Measurements from ENCODE around the gene RAB17.

The RAB17 gene

GRCh38 chr2:237538901-237539300 is 51.6 kb downstream of the RAB17 start:
- no peak for DNase-seq (ENCODE audit: low spot score)

DNA sequence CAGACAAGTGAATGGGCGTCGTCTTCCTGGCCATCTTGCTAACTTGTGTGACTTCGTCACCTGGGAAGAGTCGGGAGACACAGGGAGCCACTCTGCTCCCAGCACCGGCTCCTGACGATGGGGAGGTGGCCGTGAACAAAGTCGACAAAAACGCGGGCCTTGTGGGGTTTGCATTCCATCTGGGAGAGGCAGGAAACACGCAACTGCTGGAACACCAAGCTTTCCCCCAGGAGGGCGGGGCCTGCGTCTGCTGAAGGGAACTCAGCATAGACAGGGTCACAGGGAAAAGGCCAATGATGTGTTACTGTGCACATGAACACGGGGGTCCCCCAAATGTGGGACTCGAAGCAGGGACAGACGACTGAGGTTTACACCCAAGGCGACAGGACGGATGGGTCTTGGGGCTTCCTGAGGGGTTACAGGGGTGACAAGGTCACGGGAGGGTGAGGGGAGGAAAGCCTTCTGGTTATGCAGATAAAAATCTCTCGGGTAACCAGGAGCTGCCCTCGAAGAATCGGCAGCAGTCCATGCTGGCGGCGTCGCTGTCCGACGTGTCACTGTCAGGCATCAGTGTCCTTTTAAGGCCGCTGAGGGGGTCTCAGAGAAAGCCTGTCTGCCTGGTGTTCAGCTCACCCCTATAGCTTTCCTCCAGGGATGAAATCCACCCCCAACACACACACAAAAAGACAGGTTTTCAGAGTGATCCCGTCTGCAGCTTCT is 52.4 kb downstream of the RAB17 start:
- no peak for DNase-seq (ENCODE audit: low spot score)

DNA sequence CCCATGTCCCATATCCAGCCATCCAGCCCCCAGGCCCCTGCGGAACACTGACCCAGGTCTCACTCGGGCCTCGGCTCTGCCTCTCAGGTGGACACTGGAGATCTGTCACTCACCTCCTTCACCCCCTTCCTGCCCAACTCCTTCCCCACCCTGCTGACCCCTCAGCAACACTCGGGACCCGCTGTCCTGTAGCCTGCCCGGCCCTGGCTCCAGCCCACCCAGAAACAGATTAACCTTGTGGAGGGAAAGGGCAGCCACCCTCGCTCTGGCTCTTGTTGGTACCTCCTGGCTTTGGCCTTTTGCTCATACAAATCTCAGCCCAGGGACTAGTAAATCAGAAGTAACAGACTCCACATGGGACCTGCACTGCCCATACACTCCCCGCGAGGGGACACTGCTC is 53.9 kb downstream of the RAB17 start:
- no peak for DNase-seq (ENCODE audit: low spot score)

DNA sequence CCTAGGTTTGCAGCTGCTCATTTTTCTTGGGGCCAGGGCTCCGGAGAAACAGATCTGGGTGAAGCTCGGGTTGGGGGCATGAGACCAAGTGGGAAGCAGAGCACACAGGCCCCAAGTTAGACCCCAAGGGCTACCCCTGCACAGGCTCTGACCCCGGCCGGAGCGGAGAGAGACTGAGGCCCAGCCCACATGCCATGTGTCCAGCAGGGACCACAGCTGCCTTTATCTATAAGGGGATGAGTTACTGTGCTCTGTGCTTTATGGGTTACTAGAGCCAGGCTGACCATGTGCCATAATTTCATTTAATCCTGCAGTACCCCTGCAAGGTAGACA is 54.5 kb downstream of the RAB17 start:
- no peak for DNase-seq (ENCODE audit: low spot score)

- DNase-seq (ENCODE audit: low spot score): no peak
Observed at GRCh38 chr2:237535385-237536082, 55.0 kb downstream of the RAB17 start.

- no peak for DNase-seq (ENCODE audit: low spot score)
Observed at GRCh38 chr2:237534380-237534779, 56.2 kb downstream of the RAB17 start.

DNA sequence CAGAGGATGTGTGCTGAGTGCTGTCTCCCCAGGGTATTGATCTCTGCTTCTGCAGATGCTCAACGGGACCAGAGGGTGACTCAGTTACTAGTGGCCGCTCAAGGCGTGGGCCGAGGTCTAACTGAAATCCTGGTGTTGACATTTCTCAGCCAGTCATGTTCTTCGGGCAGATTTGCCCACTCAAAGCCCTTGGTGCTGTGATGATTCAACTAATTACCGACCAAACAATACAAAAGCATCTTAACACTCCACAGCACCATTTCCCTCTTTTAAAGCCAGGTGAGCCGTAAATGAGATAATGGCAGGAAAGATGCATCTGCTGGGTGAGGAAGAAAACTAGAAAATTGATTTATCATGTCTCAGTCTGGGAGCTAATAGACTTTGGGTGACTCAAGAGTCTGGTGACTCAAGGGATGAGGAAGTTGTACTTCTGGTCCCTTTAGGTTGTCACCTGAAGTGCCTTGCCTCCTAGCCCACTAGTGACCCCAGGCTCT is 56.8 kb downstream of the RAB17 start:
- DNase-seq (ENCODE audit: low spot score): no peak

DNA sequence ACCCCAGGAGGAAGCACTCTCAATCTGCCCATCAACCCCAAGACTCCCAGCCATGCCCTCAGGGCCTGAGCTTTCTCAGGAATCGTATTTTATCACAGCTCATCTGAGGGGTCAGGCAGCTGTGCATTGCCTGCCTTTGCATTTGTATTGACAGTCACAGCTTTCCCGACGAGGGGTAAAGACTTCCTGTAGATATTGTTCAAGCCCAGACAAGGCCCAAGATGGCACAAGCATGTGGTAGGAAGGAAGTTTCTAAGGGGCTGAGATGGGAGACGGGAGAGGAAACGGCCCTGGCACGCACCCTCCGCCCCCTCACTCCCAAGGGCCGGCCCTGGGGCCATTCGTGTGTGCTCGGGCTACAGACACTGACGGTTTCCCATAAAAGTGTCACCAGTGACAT is 58.4 kb downstream of the RAB17 start:
- no peak for DNase-seq (ENCODE audit: low spot score)

- DNase-seq (ENCODE audit: low spot score): no peak
Observed at GRCh38 chr2:237530472-237531433, 59.8 kb downstream of the RAB17 start.

GRCh38 chr2:237529452-237530402 is 60.8 kb downstream of the RAB17 start:
- no peak for DNase-seq (ENCODE audit: low spot score)

- no peak for DNase-seq (ENCODE audit: low spot score)
Observed at GRCh38 chr2:237527766-237528165, 62.8 kb downstream of the RAB17 start.

DNA sequence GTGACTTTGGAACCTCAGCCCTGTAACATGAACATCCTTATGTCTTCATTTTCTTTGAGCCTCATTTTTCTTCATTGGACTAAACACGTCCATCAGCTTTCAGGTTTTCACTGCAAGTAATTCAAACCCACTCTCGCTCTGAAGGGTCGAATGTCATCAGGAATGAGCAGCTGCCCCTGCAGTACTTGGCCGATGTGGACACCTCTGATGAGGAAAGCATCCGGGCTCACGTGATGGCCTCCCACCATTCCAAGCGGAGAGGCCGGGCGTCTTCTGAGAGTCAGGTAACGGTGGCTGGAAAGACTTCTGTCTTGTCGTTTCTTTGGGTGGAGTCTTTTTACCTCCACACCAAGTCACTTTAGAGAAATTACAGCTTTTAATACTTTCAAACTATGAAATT is 63.3 kb downstream of the RAB17 start:
- no peak for DNase-seq (ENCODE audit: low spot score)

GRCh38 chr2:237525559-237526157 is 64.9 kb downstream of the RAB17 start:
- no peak for DNase-seq (ENCODE audit: low spot score)

DNA sequence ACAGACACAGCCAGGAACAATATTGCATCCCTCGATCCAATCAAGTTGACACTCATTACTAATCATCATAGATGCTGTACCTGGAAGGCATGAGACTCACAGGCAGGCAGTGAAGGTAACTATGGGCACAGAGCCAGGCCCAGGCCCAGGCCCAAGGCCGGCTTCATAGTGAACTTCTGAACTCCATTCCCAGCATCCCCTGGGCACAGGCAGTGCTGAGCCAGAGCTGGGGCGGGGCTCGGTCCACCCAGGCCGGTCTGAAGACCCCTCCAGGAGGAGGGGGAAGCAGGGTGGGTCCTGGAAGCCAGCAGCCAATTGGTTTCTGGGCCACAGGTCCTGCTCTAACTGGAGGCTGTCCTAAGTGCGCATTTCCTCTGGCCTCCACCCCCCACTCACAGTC is 65.9 kb downstream of the RAB17 start:
- no peak for DNase-seq (ENCODE audit: low spot score)
